ENCODE measurements around the gene ZC3HAV1L. TPM values are rescaled to one million over a fixed set of nuclear protein-coding genes. Genes with fewer than 3 reads are reported as not detected.
"Not testable (repeated sequence)": the region's sequence is repeated elsewhere in the genome, so short reads cannot be mapped to it uniquely, and the experiment has no call there.

ZC3HAV1L gene
- polyA plus RNA-seq, 3 donors: 17.3 to 32.9 (median 29.2) TPM

- not testable (repeated sequence) for DNase-seq
These were observed 10.0 kb downstream of the ZC3HAV1L start for GRCh38 chr7:139025861-139026260.

- DNase-seq: no peak
These were observed 12.8 kb downstream of the ZC3HAV1L start for GRCh38 chr7:139023076-139023475.

- DNase-seq: no peak
These were observed 13.6 kb downstream of the ZC3HAV1L start for GRCh38 chr7:139022286-139022685.

- DNase-seq: no peak
These were observed 16.9 kb downstream of the ZC3HAV1L start for GRCh38 chr7:139018910-139019309.

- peak; percentile 55 for DNase-seq
These were observed 18.8 kb downstream of the ZC3HAV1L start for GRCh38 chr7:139016931-139017511.

- no peak for DNase-seq
These were observed 24.5 kb downstream of the ZC3HAV1L start for GRCh38 chr7:139011373-139011772.

GRCh38 chr7:139004321-139005090 is 31.3 kb downstream of the ZC3HAV1L start:
- DNase-seq: no peak

GRCh38 chr7:138999414-138999813 is 36.4 kb downstream of the ZC3HAV1L start:
- DNase-seq: no peak

- DNase-seq: no peak
These were observed 43.8 kb downstream of the ZC3HAV1L start for GRCh38 chr7:138992052-138992531.

- no peak for DNase-seq
These were observed 48.2 kb downstream of the ZC3HAV1L start for GRCh38 chr7:138987686-138988085.

GRCh38 chr7:138982204-138982623 is 53.6 kb downstream of the ZC3HAV1L start:
- DNase-seq: no peak

- DNase-seq: peak; percentile 67
These were observed 54.3 kb downstream of the ZC3HAV1L start, which contains the start of gene KIAA1549 for GRCh38 chr7:138981332-138982203. KIAA1549 (minus strand) TSS chr7:138981389; CDS start chr7:138981269, 120 bp downstream.

- no peak for DNase-seq
These were observed 55.1 kb downstream of the ZC3HAV1L start for GRCh38 chr7:138980563-138981291.

- no peak for DNase-seq
These were observed 55.8 kb downstream of the ZC3HAV1L start for GRCh38 chr7:138979988-138980562.

GRCh38 chr7:138979226-138979979 is 56.4 kb downstream of the ZC3HAV1L start:
- DNase-seq: no peak

GRCh38 chr7:138978541-138979184 is 57.2 kb downstream of the ZC3HAV1L start:
- no peak for DNase-seq

GRCh38 chr7:138976161-138976560 is 59.7 kb downstream of the ZC3HAV1L start:
- not testable (repeated sequence) for DNase-seq
